Sigmoid colon (tissue), 4 donors: Measurements from ENCODE around the gene HTR1B.

Experiments used
- EP300 ChIP-seq, 4 donors: sonication (generic); formaldehyde crosslinking; IDR thresholded peaks; one replicate each; pipeline ENCODE4 v1.6.1; 2017; ENCODE audit warnings: antibody characterized with exemption in 4 of 4
- POLR2A ChIP-seq, 2 donors: fragments of 450-650 bp; IDR thresholded peaks; one replicate each; pipeline ENCODE4 v1.6.1; 2016; ENCODE audit warnings: antibody characterized with exemption in 2 of 2, mild to moderate bottlenecking in 2 of 2, moderate library complexity in 2 of 2
- POLR2AphosphoS5 ChIP-seq, 4 donors: sonication (generic); formaldehyde crosslinking; IDR thresholded peaks; one replicate each; pipeline ENCODE4 v1.6.1; 2017; ENCODE audit warnings: antibody characterized with exemption in 4 of 4
- TF ChIP-seq, protein P1 (sequence below), 4 experiments: fragments of 450-650 bp in 3 of 4; fragments of 200-600 bp in 1 of 4; IDR thresholded peaks; one replicate each; pipeline ENCODE4 v1.5.1; 2016 to 2019; ENCODE audit warnings: antibody characterized with exemption in 4 of 4, mild to moderate bottlenecking in 3 of 4, moderate library complexity in 2 of 4

DNA sequence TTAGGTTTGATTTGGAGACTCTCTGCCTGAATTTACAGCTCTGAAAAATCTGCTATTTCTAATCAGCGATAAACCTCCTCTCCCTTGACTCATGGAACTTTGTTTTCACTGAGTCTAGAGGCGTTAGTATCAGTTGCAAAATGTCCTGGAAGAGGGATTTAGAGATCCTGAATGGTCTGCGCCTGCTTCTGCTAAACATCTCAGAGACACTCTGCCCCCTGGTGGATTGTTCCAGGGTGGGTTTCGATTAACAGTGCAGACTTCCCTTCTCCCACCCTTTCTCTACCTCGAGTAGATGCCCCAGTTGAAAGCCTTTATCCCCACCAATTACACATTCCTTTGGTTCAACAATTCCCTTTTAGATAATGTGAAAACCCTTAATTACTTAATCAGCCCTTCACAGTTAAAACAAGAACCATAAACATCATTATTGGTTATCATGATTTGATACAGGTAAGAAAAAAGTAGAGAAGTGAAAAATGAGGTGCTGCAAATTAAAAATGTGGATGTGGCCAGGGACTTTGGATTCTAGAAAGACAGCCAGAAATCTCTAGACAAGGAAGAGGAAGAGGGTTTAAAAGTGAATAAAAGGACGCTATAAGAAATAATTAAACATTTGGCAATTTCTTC, 5.5 kb downstream of the HTR1B start:
- TF ChIP-seq POLR2AphosphoS5 (IDR thresholded peaks at IDR 0.05) (no peak), EP300 (IDR thresholded peaks at IDR 0.05) (no peak), POLR2A (IDR thresholded peaks at IDR 0.05) (no peak)
- TF ChIP-seq, protein P1, sequence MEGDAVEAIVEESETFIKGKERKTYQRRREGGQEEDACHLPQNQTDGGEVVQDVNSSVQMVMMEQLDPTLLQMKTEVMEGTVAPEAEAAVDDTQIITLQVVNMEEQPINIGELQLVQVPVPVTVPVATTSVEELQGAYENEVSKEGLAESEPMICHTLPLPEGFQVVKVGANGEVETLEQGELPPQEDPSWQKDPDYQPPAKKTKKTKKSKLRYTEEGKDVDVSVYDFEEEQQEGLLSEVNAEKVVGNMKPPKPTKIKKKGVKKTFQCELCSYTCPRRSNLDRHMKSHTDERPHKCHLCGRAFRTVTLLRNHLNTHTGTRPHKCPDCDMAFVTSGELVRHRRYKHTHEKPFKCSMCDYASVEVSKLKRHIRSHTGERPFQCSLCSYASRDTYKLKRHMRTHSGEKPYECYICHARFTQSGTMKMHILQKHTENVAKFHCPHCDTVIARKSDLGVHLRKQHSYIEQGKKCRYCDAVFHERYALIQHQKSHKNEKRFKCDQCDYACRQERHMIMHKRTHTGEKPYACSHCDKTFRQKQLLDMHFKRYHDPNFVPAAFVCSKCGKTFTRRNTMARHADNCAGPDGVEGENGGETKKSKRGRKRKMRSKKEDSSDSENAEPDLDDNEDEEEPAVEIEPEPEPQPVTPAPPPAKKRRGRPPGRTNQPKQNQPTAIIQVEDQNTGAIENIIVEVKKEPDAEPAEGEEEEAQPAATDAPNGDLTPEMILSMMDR (IDR thresholded peaks at IDR 0.05) = peak in 3 of 4 experiments; percentile 31 to 60 (median 39)
